DOHH2 (cell line): ENCODE data around the gene KIF26B.

ENCODE experiments used
- H3F3A ChIP-seq: fragments of 200-600 bp; sonication (generic), shearing (Covaris generic); 2 replicates; pipeline ENCODE4 v1.6.0; 2016; ENCODE audit warnings: antibody characterized with exemption, mild to moderate bottlenecking; ENCODE audit not compliant: control insufficient read depth, insufficient read depth
- H3K27ac ChIP-seq: fragments of 200-600 bp; sonication (generic); 2 replicates; pipeline ENCODE4 v1.5.1; 2014; ENCODE audit warnings: low read depth, mild to moderate bottlenecking, low read length, moderate library complexity
- H3K27me3 ChIP-seq: fragments of 200-600 bp; sonication (generic); 2 replicates; pipeline ENCODE4 v1.6.1; 2014; ENCODE audit warnings: mild to moderate bottlenecking, low read length, mixed read lengths; ENCODE audit not compliant: control insufficient read depth
- H3K36me3 ChIP-seq: fragments of 200-600 bp; sonication (generic); 2 replicates; pipeline ENCODE4 v1.6.1; 2014; ENCODE audit warnings: mild to moderate bottlenecking, low read length, moderate library complexity, mixed read lengths; ENCODE audit not compliant: control insufficient read depth
- H3K4me1 ChIP-seq: fragments of 200-600 bp; sonication (generic); 2 replicates; pipeline ENCODE4 v1.6.1; 2014; ENCODE audit warnings: mild to moderate bottlenecking, low read length, mixed read lengths; ENCODE audit not compliant: control insufficient read depth
- H3K4me2 ChIP-seq: fragments of 200-600 bp; sonication (generic); 2 replicates; pipeline ENCODE4 v1.6.0; 2014; ENCODE audit warnings: mild to moderate bottlenecking, low read length, moderate library complexity
- H3K4me3 ChIP-seq: fragments of 200-600 bp; sonication (generic); 2 replicates; pipeline ENCODE4 v1.5.1; 2014; ENCODE audit warnings: mild to moderate bottlenecking, low read length, mixed read lengths
- H3K79me2 ChIP-seq: fragments of 200-600 bp; sonication (generic); 2 replicates; pipeline ENCODE4 v1.6.1; 2014; ENCODE audit warnings: mild to moderate bottlenecking, low read length, mixed read lengths; ENCODE audit not compliant: control insufficient read depth
- H3K9me2 ChIP-seq: fragments of 200-600 bp; sonication (generic); replicated peaks from 2 replicates; pipeline ENCODE4 v1.6.1; 2014; ENCODE audit warnings: mild to moderate bottlenecking, low read length, mixed read lengths; ENCODE audit not compliant: control insufficient read depth
- H3K9me3 ChIP-seq: fragments of 200-600 bp; sonication (generic); 2 replicates; pipeline ENCODE4 v1.6.1; 2014; ENCODE audit warnings: antibody characterized with exemption, low read length, mixed read lengths; ENCODE audit not compliant: control insufficient read depth, insufficient read depth
- H4K20me1 ChIP-seq: fragments of 200-600 bp; sonication (generic); 2 replicates; pipeline ENCODE4 v1.6.0; 2014; ENCODE audit warnings: low read depth, mild to moderate bottlenecking, antibody characterized with exemption, low read length, moderate library complexity; ENCODE audit not compliant: control insufficient read depth, insufficient read depth
- CTCF ChIP-seq: fragments of 200-600 bp; sonication (generic); IDR thresholded peaks from one replicate; pipeline ENCODE4 v1.5.1; 2014; ENCODE audit warnings: antibody characterized with exemption, mild to moderate bottlenecking, low read depth, low read length; ENCODE audit not compliant: poor library complexity, severe bottlenecking
- EZH2phosphoT487 ChIP-seq: fragments of 200-600 bp; sonication (generic); IDR thresholded peaks from 2 replicates; pipeline ENCODE4 v1.6.1; 2017; ENCODE audit warnings: borderline replicate concordance, mild to moderate bottlenecking, antibody characterized with exemption, low read length, moderate library complexity, mixed read lengths

Gene KIF26B

GRCh38 chr1:245306020-245306419, 151.2 kb downstream of the KIF26B start:
- H3K27ac ChIP-seq = no peak overlapping the region

GRCh38 chr1:245306628-245307410, 152.0 kb downstream of the KIF26B start:
- no peaks in the 10 kb centered on the region for H4K20me1 ChIP-seq
- H3K9me3 ChIP-seq = no peaks in the 10 kb centered on the region
- H3K27me3 ChIP-seq = 0 out of 2 replicates have a peak, but pooled peaks cover 2% of the 10 kb centered on the region
- no peak for TF ChIP-seq EZH2phosphoT487
- TF ChIP-seq CTCF = no peak
- H3K27ac ChIP-seq = no peak overlapping the region
- no peaks in the 10 kb centered on the region for H3F3A ChIP-seq
- H3K4me2 ChIP-seq = no peak overlapping the region
- no peaks in the 10 kb centered on the region for H3K36me3 ChIP-seq
- no peaks in the 10 kb centered on the region for H3K79me2 ChIP-seq
- H3K4me1 ChIP-seq = peaks cover 5% of the 10 kb centered on the region
- H3K4me3 ChIP-seq = no peak overlapping the region
- no peaks in the 10 kb centered on the region for H3K9me2 ChIP-seq

More at GRCh38 chr1:245306020-245306419, 151.2 kb downstream of the KIF26B start:
- H3K36me3 ChIP-seq = no peaks in the 10 kb centered on the region
- H3K79me2 ChIP-seq = no peaks in the 10 kb centered on the region
- H4K20me1 ChIP-seq = no peaks in the 10 kb centered on the region
- no peaks in the 10 kb centered on the region for H3F3A ChIP-seq
- H3K4me2 ChIP-seq = no peak overlapping the region
- no peak for TF ChIP-seq EZH2phosphoT487
- no peak for TF ChIP-seq CTCF
- H3K9me2 ChIP-seq = no peaks in the 10 kb centered on the region
- H3K9me3 ChIP-seq = no peaks in the 10 kb centered on the region
- peaks cover 3% of the 10 kb centered on the region for H3K4me1 ChIP-seq
- no peak overlapping the region for H3K4me3 ChIP-seq
- 0 out of 2 replicates have a peak, but pooled peaks cover 2% of the 10 kb centered on the region for H3K27me3 ChIP-seq

- H3K4me2 ChIP-seq = no peak overlapping the region
- H3K9me3 ChIP-seq = no peaks in the 10 kb centered on the region
- H4K20me1 ChIP-seq = no peaks in the 10 kb centered on the region
- H3K4me1 ChIP-seq = peaks cover 5% of the 10 kb centered on the region
- H3K9me2 ChIP-seq = no peaks in the 10 kb centered on the region
- TF ChIP-seq EZH2phosphoT487 = no peak
- no peak for TF ChIP-seq CTCF
- H3K4me3 ChIP-seq = no peak overlapping the region
- H3K36me3 ChIP-seq = no peaks in the 10 kb centered on the region
- H3K27me3 ChIP-seq = 0 out of 2 replicates have a peak, but pooled peaks cover 2% of the 10 kb centered on the region
- no peaks in the 10 kb centered on the region for H3F3A ChIP-seq
- no peaks in the 10 kb centered on the region for H3K79me2 ChIP-seq
- H3K27ac ChIP-seq = no peak overlapping the region
Measured at GRCh38 chr1:245310571-245311531, 156.1 kb downstream of the KIF26B start.
